Astrocyte of the cerebellum (primary cell): ENCODE results near the gene SLC45A1.

ENCODE experiments used
- DNase-seq: peaks from one replicate; pipeline ENCODE4 v3.0.0-alpha.2; 2011; ENCODE audit warnings: low read depth
- H3K4me3 ChIP-seq: 2 replicates; pipeline ENCODE4 v1.5.1; 2011; ENCODE audit warnings: mild to moderate bottlenecking, low read depth, low read length, moderate library complexity
- CTCF ChIP-seq: IDR thresholded peaks from 2 replicates; pipeline ENCODE4 v1.5.1; 2012; ENCODE audit warnings: low read length, low read depth, moderate library complexity, mild to moderate bottlenecking; ENCODE audit errors: missing control alignments
- in situ Hi-C: cut with HindIII; loops from 2 replicates; pipeline ENCODE4 v1.10.0; 2017; ENCODE audit warnings: low sequenced_read_pairs

The SLC45A1 gene

GRCh38 chr1:8390707-8391106, 72.8 kb downstream of the SLC45A1 start:
- H3K4me3 ChIP-seq: no peak overlapping the region
- TF ChIP-seq CTCF: no peak
- DNase-seq: no peak
- in situ Hi-C loops: no loop called here

GRCh38 chr1:8392522-8392921, 74.6 kb downstream of the SLC45A1 start:
- in situ Hi-C loops: no loop called here
- H3K4me3 ChIP-seq: no peak overlapping the region
- DNase-seq: no peak
- TF ChIP-seq CTCF: no peak
